ENCODE measurements around the gene ADA.

ADA gene

GRCh38 chr20:44643596-44644229, 7.8 kb downstream of the ADA start:
- DNase-seq = peak; percentile 37

GRCh38 chr20:44643154-44643519, 8.4 kb downstream of the ADA start:
- DNase-seq = no peak

- peak; percentile 32 for DNase-seq
Observed at GRCh38 chr20:44642203-44643153, 9.0 kb downstream of the ADA start.

DNA sequence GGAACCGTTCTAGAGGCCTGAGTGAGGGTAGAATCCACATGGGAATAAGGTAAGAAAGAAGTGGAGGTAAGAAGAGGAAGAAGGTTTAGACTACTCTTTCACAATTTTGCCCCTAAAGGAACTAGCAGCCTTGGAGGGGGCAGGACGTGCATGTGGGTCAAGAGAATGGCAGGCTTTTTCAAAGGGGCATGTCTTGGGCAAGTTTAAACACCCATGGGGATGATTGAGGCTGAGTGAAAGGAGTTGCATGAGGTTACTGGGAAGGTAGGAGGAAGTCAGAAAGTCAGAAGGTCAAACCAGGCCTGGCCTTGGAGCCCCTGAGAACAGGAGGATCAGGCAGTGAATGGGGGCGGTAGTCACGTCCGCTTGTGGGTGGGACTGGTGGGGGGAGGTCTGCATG, 10.2 kb downstream of the ADA start:
- DNase-seq = no peak

DNA sequence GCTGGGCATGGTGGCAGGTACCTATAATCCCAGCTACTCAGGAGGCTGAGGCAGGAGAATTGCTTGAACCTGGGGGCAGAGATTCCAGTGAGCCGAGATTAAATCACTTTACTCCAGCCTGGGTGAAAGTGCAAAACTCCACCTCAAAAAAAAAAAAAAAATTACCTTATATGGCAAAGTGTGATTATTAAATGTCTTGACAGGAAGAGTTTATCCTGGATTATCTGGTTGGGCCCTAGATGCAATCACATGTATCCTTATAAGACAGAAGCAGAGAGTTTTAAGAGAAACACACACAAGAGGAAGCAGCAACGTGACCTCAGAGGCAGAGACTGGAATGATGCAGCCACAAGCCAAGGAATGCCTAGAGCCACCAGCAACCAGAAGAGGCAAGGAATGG, 11.0 kb downstream of the ADA start:
- no peak for DNase-seq

DNA sequence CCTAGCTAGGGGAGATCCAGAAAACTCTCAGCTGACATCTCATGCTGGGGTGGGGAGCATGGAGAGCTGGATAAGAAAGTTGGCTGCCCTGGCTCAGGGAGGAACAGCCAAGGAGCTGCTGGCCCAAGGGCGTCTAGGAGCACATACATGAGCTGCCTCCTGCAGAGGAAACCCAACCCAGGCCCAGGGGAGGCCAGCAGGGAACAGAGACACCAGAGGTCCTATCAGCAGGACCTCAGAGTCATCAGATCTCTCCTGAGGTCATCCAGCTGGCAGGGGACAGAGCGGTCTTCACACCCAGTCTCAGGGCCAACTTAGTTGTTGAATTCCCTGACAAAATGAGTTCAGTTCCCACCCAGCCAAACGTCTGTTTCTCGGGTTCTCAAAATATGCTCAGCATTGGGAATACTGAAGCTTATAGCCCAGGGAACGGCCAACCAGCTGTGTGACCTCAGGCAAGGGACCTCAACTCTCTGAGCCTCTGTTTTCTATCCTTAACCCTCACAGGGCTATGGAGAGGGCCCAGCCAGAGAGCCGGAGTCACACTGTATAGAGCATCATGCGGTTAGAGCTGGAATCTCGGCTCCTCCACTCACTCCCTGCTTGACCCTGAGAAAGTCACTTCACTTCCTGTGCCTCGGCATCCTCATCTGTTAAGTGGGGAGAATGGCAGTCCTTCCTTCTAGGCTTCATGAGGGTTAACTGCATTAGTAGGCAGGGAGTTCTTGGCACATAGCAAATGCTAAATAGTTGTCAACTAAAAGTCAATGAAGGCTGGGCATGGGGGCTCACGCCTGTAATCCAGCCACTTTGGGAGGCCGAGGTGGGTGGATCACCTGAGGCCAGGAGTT, 13.8 kb downstream of the ADA start:
- no peak for DNase-seq

GRCh38 chr20:44637042-44637441, 14.5 kb downstream of the ADA start:
- DNase-seq = no peak

- DNase-seq = no peak
Observed at GRCh38 chr20:44635877-44636276, 15.6 kb downstream of the ADA start.

DNA sequence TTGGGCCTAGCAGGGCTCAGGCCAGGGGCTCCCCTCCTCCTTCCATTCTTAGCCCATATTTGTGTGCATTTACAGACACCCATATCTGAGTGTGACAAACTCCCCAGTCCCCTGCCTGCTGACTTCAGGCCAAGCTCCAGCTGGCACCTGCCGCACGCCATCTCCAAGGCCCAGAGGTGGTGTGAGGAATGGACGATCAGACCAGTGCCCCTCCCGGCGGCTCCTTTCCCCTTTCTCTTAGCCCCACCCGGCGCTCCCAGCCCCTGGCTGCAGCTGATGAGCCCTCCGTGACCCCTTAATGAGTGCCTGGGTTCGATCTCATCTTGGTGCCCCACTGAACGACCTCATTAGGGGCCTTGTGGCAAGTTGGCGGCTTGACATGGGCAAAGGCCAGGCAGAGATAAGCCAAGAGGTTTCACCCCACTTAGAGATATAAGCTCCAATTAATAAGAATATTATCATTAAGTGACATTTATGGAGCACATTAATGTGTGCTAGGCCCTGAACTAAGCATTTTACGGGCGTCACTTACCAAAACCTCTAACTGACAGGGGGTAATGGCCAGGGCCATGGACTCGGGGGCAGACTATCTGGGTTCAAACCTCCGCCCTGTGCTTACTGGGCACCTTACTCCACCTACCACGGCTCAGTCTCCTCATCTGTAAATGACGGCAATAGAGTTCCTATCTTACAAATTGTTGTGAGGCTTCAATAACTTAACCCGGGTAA, 17.5 kb downstream of the ADA start:
- no peak for DNase-seq

DNA sequence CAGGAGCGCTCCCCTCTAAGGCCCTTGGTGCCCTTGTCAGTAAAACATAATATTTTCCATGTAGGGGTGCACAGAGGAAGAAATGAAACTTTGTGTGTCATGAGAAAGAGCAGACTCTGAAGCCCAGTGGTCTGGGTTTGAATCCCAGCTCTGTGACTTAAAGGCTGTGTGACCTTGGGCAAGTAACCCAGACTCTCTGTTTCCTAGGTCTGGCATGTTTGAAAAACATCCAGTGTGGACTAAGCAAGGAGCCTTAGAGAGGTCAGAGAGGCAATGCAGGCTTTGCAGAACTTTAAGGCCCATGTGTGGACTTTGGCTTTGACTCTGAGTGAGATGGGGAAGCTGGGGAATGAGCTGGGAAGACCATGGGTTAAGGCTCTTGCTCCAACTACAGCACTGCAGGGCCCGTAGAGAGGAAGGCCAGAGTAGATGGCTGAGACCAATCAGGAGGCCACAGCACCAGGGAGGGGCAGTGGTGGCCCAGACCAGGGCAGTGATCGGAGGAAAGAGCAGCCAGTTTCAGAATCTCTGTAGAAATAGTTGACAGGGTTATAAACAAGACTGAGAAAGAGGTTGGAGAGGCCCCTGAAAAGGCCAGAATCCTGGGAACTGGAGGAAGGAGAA, 18.2 kb downstream of the ADA start:
- DNase-seq = no peak

DNA sequence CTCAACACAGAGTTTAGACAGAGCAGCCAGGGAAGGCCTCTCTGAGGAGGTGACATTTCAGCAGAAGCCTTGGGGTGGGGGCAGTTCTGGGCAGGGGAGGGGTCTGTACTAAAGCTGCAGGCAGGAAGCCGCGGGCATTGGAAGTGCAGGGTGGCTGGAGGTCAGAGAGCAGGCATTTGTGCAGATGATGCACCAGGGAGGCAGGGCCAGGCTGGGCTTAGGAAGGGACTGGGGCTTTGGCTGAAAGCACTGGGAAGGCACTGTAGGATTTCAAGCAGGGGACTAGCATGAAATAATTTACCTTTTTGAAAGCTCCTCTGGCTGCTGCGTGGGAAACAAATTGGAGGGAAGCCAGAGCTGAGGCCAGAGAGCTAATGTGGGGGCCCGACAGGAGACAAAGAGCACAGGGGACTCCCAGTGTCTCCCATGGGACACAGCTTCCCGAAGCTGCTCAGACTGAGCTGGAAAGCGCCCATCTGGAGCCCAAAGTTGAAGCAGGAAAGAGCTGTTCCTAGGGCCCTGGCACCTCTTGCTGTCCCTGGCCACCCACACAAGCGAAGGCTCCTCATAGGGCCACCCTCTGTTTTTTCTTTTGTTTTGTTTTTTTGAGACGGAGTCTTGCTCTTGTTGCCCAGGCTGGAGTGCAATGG, 19.3 kb downstream of the ADA start:
- no peak for DNase-seq

GRCh38 chr20:44630297-44630696, 21.2 kb downstream of the ADA start:
- no peak for DNase-seq

DNA sequence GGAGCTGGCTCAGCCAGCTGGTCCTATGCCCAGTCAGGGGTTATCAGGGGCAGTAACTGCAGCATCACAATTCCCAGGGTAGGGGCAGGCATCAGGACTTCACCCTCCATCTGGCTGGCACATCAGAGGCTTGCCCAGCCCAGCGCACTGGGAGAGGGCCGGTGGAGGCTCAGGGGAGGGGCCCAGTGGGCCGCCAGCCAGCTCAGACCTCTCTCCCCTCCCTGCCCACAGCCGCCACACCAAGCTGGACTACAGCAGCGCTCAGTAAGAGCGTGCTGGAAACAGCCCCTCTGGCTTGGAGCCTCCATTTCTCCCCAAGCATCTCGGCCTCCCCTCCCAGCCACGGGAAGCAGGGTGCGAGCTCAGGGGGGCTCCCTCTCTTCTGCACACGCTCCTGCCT, 22.0 kb downstream of the ADA start:
- DNase-seq = no peak

GRCh38 chr20:44629017-44629385, 22.5 kb downstream of the ADA start:
- DNase-seq = no peak

GRCh38 chr20:44627364-44628010, 24.0 kb downstream of the ADA start:
- no peak for DNase-seq

GRCh38 chr20:44626278-44626677, 25.2 kb downstream of the ADA start:
- no peak for DNase-seq

GRCh38 chr20:44625361-44625760, 26.1 kb downstream of the ADA start:
- DNase-seq = no peak

- no peak for DNase-seq
Observed at GRCh38 chr20:44624743-44625271, 26.7 kb downstream of the ADA start.

DNA sequence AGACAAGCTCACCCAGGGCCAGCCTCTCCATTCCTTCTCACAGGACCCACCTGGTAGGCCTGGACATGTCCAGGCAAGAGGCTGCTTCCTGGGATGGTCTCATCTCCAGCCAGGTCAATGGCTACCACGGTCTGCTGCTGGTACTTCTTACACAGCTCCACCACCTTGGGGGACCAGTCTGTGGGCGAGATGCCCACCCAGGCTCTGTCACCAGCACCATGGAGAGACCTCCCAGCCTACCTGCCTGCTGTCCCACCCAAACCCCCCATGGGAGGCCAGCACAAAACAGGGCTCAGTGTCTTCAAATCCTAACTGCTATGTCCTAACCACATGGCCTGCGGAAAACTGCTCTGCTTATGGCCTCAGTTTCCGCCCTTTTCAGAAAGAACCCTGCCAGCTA, 27.3 kb downstream of the ADA start:
- no peak for DNase-seq

DNA sequence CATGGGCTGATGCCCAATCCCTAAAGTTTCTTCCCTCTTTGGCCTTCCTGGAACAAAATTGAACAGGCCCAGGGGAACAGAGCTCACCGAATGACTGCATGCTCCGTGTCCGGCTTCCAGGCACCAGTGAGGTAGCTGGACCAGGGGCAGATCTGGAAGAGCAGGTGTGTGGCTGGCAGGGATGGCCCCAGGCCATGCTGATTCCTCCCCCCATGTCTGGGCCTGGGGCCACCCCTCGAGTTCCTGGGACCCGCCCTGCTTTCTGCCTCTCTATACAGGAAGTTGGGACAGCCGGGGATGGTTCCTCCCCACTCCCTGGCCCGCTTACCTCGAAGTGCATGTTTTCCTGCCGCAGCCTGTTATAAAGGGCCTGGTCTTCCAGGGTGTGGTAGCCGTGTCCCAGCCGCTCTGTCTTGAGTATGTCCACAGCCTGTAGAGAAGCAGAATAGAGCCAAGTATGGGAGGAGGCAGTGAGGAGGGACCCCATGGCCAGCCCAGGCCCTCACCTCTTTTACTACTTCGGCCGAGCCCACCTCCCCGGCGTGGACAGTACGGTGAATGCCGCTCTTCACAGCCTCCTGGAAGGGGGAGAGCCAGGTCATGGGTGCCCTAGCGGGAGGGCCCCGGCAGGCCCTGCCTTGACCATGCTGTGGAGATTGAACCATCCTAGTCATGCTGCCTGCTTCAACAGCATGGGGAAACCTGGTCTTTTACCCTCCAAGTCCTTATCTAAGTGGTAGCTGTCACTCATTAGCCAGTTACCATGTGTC, 28.8 kb downstream of the ADA start:
- DNase-seq = no peak
